Coronary artery (tissue), 2 donors: ENCODE results near the gene PTPRM.

Experiments used
- DNase-seq: peaks from one replicate; pipeline ENCODE4 v3.0.0-alpha.2; 2017; ENCODE audit warnings: low spot score
- H3K27ac ChIP-seq, 2 donors: fragments of 200-600 bp; sonication (generic); one replicate each; pipeline ENCODE4 v1.5.1; 2016 to 2019
- H3K4me3 ChIP-seq: fragments of 200-600 bp; sonication (generic); 2 replicates; pipeline ENCODE4 v1.5.1; 2016; ENCODE audit warnings: mild to moderate bottlenecking, moderate library complexity
- TF ChIP-seq, protein P1 (sequence below): fragments of 200-600 bp; sonication (generic); IDR thresholded peaks from one replicate; pipeline ENCODE4 v1.5.1; 2019; ENCODE audit warnings: antibody characterized with exemption

Gene PTPRM

DNA sequence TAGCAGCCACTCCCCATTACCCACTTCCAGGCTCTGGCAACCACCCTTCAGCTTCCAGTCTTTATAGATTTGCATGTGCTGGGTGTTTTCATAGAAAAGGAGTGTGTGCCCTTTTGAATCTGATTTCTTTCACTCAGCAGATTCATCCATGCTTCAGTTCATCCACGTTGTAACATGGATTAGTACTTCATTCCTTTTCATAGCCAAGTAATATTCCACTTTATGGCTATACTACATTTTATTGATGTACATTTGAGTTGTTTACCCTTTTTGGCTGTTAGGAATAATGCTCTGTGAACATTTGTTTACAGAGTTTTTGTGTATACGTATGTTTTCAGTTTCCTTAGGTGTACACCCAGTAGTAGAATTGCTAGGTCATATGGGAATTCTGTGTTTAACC lies 836.6 kb downstream of the PTPRM start:
- DNase-seq = no peak
- Histone ChIP-seq H3K4me3 (no peak overlapping the region), H3K27ac (no peak overlapping the region)
- TF ChIP-seq, protein P1, sequence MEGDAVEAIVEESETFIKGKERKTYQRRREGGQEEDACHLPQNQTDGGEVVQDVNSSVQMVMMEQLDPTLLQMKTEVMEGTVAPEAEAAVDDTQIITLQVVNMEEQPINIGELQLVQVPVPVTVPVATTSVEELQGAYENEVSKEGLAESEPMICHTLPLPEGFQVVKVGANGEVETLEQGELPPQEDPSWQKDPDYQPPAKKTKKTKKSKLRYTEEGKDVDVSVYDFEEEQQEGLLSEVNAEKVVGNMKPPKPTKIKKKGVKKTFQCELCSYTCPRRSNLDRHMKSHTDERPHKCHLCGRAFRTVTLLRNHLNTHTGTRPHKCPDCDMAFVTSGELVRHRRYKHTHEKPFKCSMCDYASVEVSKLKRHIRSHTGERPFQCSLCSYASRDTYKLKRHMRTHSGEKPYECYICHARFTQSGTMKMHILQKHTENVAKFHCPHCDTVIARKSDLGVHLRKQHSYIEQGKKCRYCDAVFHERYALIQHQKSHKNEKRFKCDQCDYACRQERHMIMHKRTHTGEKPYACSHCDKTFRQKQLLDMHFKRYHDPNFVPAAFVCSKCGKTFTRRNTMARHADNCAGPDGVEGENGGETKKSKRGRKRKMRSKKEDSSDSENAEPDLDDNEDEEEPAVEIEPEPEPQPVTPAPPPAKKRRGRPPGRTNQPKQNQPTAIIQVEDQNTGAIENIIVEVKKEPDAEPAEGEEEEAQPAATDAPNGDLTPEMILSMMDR = no peak

DNA sequence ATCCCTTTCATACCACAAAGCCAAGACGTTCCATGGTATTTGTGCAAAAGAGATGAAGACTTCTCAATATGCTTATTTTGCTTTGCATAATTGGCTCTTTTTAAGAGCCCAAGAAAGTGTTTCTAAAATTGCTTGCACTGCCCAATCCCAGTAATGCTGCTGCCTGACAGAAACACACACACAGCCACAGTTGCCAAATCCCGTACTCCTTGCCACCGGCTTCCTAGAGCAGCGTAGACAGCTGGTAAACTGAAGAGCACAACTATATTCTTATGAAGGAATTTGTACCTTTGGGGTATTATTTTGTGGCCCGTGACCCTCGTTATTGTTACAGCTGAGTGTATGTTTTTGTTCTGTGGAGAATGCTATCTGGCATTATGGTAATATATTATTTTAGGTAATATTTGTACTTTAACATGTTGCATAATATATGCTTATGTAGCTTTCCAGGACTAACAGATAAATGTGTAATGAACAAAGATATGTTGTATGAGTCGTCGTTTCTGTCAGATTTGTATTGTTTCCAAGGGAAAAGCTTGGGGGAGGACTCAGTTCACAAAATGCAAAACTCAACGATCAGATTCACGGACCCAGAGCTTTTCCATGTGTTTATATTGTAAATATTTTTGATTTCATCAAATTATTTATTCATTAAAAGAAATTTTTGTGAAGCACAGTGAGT lies 839.2 kb downstream of the PTPRM start:
- DNase-seq = no peak
- H3K27ac ChIP-seq = no peak overlapping the region
- TF ChIP-seq, protein P1 = no peak
- no peak overlapping the region for H3K4me3 ChIP-seq

DNA sequence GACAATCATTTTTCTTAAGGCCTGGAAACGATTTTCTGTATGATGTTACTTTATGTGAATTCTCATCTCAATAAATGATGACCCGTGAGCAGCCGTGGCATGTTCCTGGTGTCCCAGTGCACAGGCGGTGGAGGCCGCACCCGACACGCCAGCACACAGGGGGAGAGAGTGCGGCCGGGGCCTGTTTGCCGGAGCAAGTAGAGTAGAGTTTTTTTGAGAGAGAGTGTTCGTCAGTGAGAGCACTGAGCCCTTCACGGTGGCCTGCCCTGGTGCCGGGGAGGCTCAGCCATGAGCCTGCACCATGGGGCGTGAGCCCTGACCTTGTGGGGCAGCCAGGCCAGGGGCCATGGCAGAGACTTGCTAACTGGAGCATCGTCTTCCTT lies 839.7 kb downstream of the PTPRM start:
- DNase-seq = no peak
- TF ChIP-seq, protein P1 = no peak

DNA sequence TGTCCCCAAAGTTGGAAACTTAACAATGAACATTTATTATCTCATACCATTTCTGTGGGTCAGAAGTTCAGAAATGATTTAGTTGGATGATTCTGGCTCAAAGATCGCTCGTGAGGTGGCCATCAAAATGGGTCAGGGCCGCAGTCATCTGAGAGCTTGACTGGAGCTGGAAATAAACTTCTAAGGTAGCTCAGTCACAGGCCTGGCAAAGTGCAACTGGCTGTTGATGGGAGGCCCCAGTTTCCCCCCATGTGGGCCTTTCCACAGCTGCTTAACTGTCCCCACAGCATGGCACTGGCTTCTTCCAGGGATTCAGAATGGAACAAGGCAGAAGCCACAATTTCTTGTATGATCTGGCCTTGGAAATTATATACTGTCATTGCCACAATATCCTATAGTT lies 842.0 kb downstream of the PTPRM start:
- no peak overlapping the region for H3K27ac ChIP-seq
- H3K4me3 ChIP-seq = no peak overlapping the region
- TF ChIP-seq, protein P1 = no peak
- no peak for DNase-seq

More for the DNA sequence above, 839.7 kb downstream of the PTPRM start:
- Histone ChIP-seq H3K27ac (no peak overlapping the region), H3K4me3 (no peak overlapping the region)

DNA sequence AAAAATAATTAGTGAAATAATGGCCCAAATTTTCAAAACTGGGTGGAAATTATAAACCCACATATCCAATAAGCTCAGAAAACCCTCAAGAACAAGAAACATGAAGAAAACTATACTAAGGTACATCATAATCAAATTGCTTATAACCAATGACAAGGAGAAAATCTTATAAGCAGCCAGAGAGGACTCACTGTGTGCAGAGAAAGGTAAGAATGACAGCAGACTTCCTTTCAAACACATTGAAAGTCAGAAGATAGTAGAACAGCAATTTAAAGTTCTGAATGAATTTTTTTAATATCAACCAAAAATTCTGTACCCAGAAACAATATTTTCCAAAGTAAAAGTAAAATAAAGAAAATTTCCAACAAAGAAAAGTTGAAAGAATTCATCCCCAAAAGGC lies 844.4 kb downstream of the PTPRM start:
- Histone ChIP-seq H3K27ac (no peak overlapping the region), H3K4me3 (no peak overlapping the region)
- TF ChIP-seq, protein P1 = no peak
- DNase-seq = no peak

DNA sequence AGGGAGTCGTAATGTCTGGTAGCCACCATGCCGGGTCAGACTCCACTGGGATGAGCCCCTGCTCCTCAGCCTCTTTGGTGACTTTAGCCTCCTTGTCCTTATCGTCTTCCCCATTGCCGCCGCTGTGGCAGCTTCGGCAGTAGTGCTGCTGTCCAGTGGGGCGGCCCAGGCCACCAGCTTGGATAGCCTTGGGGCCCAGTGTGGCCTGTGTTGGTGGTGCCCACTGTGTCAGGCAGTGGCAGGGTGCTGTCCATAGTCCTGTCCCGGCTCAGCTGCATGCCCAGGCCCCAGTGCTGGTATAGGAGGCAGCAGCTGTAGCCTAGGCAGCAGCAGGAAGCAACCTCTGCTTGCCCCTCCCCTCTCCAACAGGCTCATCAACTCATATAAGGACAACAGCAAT lies 845.0 kb downstream of the PTPRM start:
- TF ChIP-seq, protein P1 = no peak
- H3K4me3 ChIP-seq = no peak overlapping the region
- no peak for DNase-seq
- H3K27ac ChIP-seq = no peak overlapping the region

DNA sequence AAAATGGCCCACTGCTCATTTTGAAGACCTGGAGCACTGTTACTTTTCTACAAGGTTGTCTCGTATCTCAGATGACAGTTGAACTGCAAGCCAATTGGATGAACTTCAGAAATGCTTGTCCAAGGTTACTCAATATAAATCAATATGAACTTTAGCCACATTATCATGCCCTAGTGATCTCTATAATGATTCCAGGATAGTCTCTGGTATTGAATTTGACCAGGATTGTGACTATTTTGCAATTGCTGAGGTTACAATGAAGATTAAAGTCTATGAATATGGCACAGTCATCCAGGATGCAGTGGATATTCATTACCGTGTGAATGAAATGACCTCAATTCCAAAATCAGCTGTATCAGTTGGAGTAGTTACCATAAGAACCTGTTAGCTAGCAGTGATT lies 846.1 kb downstream of the PTPRM start:
- Histone ChIP-seq H3K27ac (no peak overlapping the region), H3K4me3 (no peak overlapping the region)
- DNase-seq = no peak
- TF ChIP-seq, protein P1 = no peak
